Skeletal muscle cell (primary cell): Measurements from ENCODE around the gene PTDSS2.
A peak's percentile ranks its signal among the peaks of the same experiment; 100 is the strongest.
"Not testable (repeated sequence)": the region's sequence is repeated elsewhere in the genome, so short reads cannot be mapped to it uniquely, and the experiment has no call there.

Experiments used
- DNase-seq: peaks from one replicate; pipeline ENCODE4 v3.0.0-alpha.2; 2010; ENCODE audit warnings: low read depth
- H3K4me3 ChIP-seq: 2 replicates; pipeline ENCODE4 v1.5.1; 2011; ENCODE audit warnings: low read depth, mild to moderate bottlenecking, control low read depth, low read length, moderate library complexity

PTDSS2 gene

GRCh38 chr11:449889-450808 is at the start of gene PTDSS2:
TSS of gene PTDSS2 (plus strand) at chr11:450279. CDS start at chr11:450456, 177 bp downstream.
- peak within 1 kb of the TSS; percentile 91 for H3K4me3 ChIP-seq
- DNase-seq: peak; percentile 82

GRCh38 chr11:401196-401595 is 48.9 kb upstream of the PTDSS2 start:
- DNase-seq, H3K4me3 ChIP-seq: not testable (repeated sequence)

GRCh38 chr11:403021-403760 is 46.9 kb upstream of the PTDSS2 start:
- no peak for DNase-seq
- H3K4me3 ChIP-seq: no peak overlapping the region

GRCh38 chr11:403761-404431 is 46.2 kb upstream of the PTDSS2 start:
- no peak for DNase-seq
- H3K4me3 ChIP-seq: no peak overlapping the region

- no peak overlapping the region for H3K4me3 ChIP-seq
- no peak for DNase-seq
Measured at GRCh38 chr11:404551-405264, 45.4 kb upstream of the PTDSS2 start.

- no peak overlapping the region for H3K4me3 ChIP-seq
- no peak for DNase-seq
Measured at GRCh38 chr11:405323-405953, 44.6 kb upstream of the PTDSS2 start.

- H3K4me3 ChIP-seq: peak overlapping the region; percentile 65
- DNase-seq: no peak
Measured at GRCh38 chr11:405954-406795, 43.9 kb upstream of the PTDSS2 start.

- peak overlapping the region; percentile 65 for H3K4me3 ChIP-seq
- DNase-seq: no peak
Measured at GRCh38 chr11:406796-407650, 43.1 kb upstream of the PTDSS2 start.

GRCh38 chr11:407651-408123 is 42.4 kb upstream of the PTDSS2 start:
- no peak for DNase-seq
- no peak overlapping the region for H3K4me3 ChIP-seq

- DNase-seq: no peak
- H3K4me3 ChIP-seq: no peak overlapping the region
Measured at GRCh38 chr11:408154-409007, 41.7 kb upstream of the PTDSS2 start.

- no peak for DNase-seq
- H3K4me3 ChIP-seq: no peak overlapping the region
Measured at GRCh38 chr11:409008-409599, 41.0 kb upstream of the PTDSS2 start.

GRCh38 chr11:409600-410483 is 40.2 kb upstream of the PTDSS2 start:
- DNase-seq: no peak

GRCh38 chr11:410711-411110 is 39.4 kb upstream of the PTDSS2 start:
- not testable (repeated sequence) for DNase-seq, H3K4me3 ChIP-seq

More at GRCh38 chr11:409600-410483, 40.2 kb upstream of the PTDSS2 start:
- H3K4me3 ChIP-seq: no peak overlapping the region

GRCh38 chr11:411520-411919 is 38.6 kb upstream of the PTDSS2 start:
- not testable (repeated sequence) for H3K4me3 ChIP-seq, DNase-seq

- H3K4me3 ChIP-seq: no peak overlapping the region
Measured at GRCh38 chr11:412641-413119, 37.4 kb upstream of the PTDSS2 start.

More at GRCh38 chr11:412641-413119, 37.4 kb upstream of the PTDSS2 start:
- no peak for DNase-seq
